GM18909 (cell line): ENCODE results near the gene MAP3K2.

Source experiments
- ATAC-seq: cut with Tn5 transposase; IDR thresholded peaks from one replicate; pipeline ENCODE4 v1.9.1; 2021; ENCODE audit warnings: mild to moderate bottlenecking; ENCODE audit not compliant: unreplicated experiment, poor library complexity

Gene MAP3K2

GRCh38 chr2:127386764-127387654, 766 bp downstream of the MAP3K2 start:
- ATAC-seq = peak; percentile 70

GRCh38 chr2:127386246-127386645, 1.5 kb downstream of the MAP3K2 start:
- no peak for ATAC-seq

- ATAC-seq = no peak
These were observed 3.2 kb downstream of the MAP3K2 start for GRCh38 chr2:127384529-127384928.

GRCh38 chr2:127382831-127383230, 4.9 kb downstream of the MAP3K2 start:
- ATAC-seq = no peak

GRCh38 chr2:127381762-127382161, 6.0 kb downstream of the MAP3K2 start:
- ATAC-seq = no peak

GRCh38 chr2:127379712-127380355, 7.9 kb downstream of the MAP3K2 start:
- ATAC-seq = peak; percentile 74

GRCh38 chr2:127378720-127379119, 9.1 kb downstream of the MAP3K2 start:
- no peak for ATAC-seq

- ATAC-seq = no peak
These were observed 10.5 kb downstream of the MAP3K2 start for GRCh38 chr2:127377262-127377661.

- ATAC-seq = no peak
These were observed 11.5 kb downstream of the MAP3K2 start for GRCh38 chr2:127376257-127376656.

GRCh38 chr2:127373362-127374083, 14.3 kb downstream of the MAP3K2 start:
- no peak for ATAC-seq

- no peak for ATAC-seq
These were observed 16.7 kb downstream of the MAP3K2 start for GRCh38 chr2:127371037-127371436.

- no peak for ATAC-seq
These were observed 17.8 kb downstream of the MAP3K2 start for GRCh38 chr2:127370010-127370409.

GRCh38 chr2:127365211-127365643, 22.5 kb downstream of the MAP3K2 start:
- no peak for ATAC-seq

GRCh38 chr2:127362971-127363370, 24.8 kb downstream of the MAP3K2 start:
- no peak for ATAC-seq

- no peak for ATAC-seq
These were observed 25.6 kb downstream of the MAP3K2 start for GRCh38 chr2:127361929-127362885.

- ATAC-seq = no peak
These were observed 27.5 kb downstream of the MAP3K2 start for GRCh38 chr2:127360242-127360641.

GRCh38 chr2:127359520-127359919, 28.3 kb downstream of the MAP3K2 start:
- ATAC-seq = no peak

- ATAC-seq = no peak
These were observed 28.8 kb downstream of the MAP3K2 start for GRCh38 chr2:127358971-127359370.

- ATAC-seq = no peak
These were observed 29.7 kb downstream of the MAP3K2 start for GRCh38 chr2:127358044-127358443.

- no peak for ATAC-seq
These were observed 30.2 kb downstream of the MAP3K2 start for GRCh38 chr2:127357591-127357990.
